ENCODE measurements around the gene CEACAM19.

Gene CEACAM19

DNA sequence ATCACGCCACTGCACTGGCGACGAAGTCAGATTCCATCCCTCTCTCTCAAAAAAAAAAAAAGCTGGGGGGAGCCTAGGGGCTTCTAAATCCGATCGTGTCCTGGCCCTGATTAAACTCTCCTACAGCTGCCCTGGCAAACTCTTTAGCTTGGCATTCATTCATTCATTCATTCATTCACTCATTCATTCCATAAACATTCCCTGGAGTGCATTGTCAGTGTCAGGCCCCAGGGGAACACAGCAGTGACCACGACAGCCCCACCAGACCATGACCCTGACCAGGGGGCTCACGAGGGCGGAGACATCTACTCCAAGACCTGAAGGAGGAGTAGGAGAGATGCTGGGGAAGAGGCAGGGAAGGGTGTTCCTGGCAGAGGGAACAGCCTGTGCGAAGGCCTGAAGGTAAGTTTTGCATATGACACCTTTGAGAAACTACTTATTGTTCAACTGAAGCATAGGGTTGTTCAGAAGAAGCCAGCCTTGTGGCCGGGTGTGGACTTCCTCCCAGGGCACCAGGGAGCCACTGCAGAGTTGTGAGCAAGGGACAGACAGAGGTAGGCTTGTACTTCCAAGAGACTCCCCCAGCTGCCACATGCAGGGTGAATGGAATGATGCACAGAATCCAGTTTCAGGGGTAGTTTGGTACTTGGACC is 52.1 kb downstream of the CEACAM19 start:
- DNase-seq (ENCODE audit: low spot score): no peak

GRCh38 chr19:44723952-44724319 is 52.7 kb downstream of the CEACAM19 start:
- DNase-seq (ENCODE audit: low spot score): peak; percentile 62

GRCh38 chr19:44725251-44725650 is 54.0 kb downstream of the CEACAM19 start:
- no peak for DNase-seq (ENCODE audit: low spot score)

DNA sequence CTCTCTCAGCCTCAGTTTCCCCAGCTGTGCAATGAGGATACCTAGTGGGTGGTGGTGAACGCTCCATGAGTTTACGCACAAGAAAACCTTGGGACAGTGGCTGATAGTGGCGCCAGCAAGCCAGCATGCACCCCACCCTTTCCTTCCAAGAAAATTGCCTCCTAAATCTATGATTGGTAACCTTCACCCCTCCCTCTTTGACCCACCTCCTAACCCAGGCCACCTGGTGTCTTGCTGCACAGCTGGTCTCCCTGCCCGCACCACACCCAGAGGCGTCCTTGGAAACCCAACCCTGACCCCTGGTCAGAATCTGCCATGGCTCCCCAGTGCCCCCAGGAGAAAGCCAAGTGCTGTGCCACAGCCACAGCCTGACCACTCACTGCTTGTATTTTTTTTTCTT is 54.4 kb downstream of the CEACAM19 start:
- DNase-seq (ENCODE audit: low spot score): no peak

- DNase-seq (ENCODE audit: low spot score): no peak
Measured at GRCh38 chr19:44726465-44726864, 55.2 kb downstream of the CEACAM19 start.

DNA sequence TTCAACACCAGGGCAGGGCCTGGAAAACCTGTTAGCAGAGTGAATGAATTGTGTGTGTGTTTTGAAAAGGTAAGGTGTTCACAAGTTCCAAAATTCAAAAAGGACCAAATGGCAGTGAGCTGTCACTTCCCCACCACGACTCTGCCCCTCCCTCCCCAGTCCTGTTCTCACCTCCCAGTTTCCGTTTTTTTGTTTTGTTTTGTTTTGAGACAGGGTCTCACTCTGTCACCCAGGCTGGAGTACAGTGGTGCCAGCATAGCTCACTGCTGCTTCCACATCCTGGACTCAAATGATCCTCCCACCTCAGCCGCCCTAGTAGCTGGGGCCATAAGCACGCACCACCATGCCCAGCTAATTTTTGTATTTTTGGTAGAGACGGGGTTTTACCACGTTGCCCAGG is 56.9 kb downstream of the CEACAM19 start:
- DNase-seq (ENCODE audit: low spot score): no peak

GRCh38 chr19:44729516-44730033 is 58.3 kb downstream of the CEACAM19 start:
- no peak for DNase-seq (ENCODE audit: low spot score)

DNA sequence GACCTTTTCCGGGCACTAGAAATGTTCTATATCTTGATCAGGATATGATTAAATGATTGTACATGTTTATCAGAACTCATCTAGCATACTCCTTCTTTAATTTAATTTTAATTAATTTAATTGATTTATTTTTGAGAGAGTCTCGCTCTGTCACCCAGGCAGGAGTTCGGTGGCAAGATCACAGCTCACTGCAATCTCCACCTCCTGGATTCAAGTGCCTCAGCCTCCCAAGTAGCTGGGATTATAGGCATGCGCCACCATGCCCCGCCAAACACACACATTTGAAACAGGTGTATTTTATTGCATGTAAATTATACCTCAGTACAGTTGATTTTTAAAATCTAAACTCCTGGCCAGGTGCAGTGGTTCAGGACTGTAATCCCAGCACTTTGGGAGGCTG is 59.8 kb downstream of the CEACAM19 start:
- no peak for DNase-seq (ENCODE audit: low spot score)

DNA sequence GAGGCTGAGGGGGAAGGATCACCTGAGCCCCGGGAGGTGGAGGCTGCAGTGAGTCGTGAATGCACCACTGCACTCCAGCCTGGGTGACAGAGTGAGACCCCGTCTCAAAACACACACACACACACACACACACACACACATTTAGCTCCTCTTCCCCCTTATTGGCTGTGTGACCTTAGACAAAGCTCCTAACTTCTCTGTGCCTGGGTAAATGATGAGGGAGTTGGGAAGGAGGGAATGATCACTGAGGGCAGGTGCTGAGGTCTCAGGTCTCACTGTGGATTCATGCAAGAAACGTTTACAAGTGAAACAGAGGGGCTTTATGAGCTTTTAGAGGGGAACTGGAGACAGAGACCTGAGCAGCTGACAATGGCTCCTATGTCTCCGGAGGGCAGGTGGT is 60.3 kb downstream of the CEACAM19 start:
- no peak for DNase-seq (ENCODE audit: low spot score)

DNA sequence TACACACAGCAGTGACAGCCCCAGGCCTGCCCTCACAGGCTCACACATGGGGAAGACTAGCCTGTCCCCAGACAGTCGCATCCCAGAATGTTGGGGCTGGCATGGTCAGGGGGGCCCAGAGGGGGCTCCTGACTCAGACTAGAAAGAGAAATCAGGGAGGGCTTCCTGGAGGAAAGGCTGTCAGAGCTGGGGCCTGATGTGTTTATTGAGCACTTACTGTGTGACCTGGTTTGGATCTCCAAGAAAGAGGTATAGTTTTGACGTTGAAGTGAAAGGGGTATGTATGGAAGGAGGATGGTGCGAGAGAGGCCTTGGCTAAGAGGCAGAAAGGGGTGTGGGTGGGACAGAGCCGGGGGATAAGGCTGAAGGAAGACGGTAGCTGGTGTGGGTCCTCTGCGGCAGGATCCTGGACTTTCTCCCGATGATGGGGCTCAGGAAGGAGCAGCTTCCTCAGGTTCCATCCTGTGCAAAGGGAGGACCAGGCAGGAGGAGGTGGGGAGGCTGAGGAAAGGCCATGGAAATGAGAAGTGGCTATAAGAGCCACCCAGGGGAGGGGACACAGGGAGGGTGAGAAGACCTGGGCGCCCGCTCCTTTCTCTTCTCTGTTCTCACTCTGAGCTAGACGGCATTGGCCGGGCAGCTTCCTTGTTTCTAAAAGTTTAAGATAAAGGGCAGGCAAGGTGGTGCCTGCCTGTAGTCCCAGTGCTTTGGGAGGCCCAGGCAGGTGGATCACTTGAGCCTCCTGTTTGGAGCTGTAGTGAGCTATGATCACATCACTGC is 61.1 kb downstream of the CEACAM19 start:
- DNase-seq (ENCODE audit: low spot score): no peak
